Stimulated activated CD4-positive, alpha-beta T cell treated with anti-CD3 and anti-CD28 coated beads, Interleukin-1b, Interleukin-23, amount 100 ng/mL, for 24 hours (primary cell): ENCODE results near the gene IQCM.

Source experiments
- DNase-seq, 4 experiments: peaks; one replicate each; pipeline ENCODE4 v3.0.0-alpha.2; 2020; ENCODE audit warnings: low read depth in 4 of 4, low spot score in 1 of 4

IQCM gene

DNA sequence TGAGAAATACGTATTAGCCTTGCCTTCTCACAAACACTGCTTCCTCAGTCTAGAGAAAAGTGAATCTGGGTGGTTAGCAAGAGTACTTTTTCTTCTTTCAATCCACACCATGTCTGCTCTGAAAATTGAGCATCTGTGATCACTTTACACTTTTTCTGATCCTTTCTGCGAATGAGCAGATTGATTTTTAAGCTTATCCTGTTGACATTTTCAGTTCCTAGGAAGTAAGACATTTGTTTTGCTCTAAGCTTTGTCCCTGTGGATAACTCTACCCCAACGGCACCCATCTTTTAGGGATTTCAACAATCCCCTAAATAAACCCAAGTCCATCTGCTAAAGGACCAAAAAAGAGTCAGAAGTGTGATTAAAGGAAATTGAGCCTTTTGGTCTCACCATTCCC lies 487.5 kb downstream of the IQCM start:
- no peak for DNase-seq

DNA sequence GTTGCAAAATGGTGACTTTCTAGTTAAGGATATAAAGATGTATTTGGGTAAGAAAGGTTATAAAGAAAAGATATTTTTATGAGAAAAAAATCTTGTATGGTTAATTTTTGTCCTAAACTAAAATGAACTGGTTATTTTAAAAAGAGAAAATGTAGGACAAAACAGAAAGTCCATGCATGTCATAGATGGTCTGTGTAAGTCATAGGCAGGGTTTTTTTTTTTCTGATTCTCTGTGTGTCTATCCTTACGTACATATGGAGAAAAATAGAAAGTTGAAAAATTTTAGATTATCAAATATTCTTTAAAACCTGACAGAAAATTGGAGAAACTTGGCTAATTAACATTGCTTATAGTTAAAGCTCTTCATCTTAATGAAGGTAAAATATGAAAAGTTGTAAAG lies 493.4 kb downstream of the IQCM start:
- no peak for DNase-seq

DNA sequence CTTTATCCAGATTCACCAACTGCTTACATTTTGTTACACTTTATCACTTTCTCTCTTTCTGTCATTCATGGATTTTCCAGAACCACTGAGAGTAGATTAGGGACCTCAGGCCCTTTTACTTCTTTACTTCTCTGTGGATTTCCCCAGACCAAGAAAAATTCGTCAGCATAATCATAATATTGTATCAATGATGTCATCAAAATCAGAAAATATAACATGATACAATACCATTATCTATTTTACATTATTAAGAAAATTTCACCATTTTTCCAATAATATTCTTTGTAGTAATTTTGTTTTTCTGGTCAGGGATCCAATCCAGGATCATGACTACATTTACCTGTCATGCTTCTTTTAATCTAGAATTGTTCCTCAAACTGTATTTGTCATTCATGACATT lies 494.2 kb downstream of the IQCM start:
- DNase-seq = no peak

DNA sequence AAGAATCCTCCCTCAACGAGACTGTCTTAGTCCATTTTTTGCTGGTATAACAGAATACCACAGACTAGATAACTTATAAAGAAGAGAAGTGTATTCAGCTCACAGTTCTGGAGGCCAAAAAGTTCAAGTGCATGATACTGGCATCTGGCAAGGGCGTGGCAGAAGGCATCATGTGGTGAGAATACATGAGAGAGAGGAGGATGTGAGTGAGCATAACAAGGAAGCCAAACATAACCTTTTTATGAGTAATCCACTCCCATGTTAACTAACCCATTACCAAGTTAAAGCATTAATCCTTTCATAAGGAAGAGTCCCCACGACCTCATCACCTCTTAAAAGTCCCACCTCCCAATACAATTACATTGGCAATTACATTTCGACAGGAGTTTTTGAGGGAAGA lies 504.6 kb downstream of the IQCM start:
- no peak for DNase-seq

DNA sequence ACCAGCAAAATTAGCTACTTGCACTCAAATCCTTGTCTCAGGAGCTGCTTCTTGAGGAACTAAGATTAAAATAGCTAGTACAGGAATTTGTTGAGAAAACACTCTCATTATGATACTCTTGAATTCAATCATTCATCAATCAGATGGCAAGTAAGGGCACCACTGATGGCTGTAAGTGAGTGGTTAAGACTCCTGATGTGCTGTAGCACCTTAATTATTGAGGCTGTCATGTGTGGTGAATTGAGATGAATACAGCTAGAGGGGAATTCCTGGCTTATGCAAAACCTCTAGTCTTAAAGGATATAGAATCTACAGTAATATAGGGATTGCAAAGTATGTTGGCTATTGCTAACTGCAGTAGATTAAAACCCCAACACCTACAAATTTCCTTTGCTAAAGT lies 509.1 kb downstream of the IQCM start:
- DNase-seq = no peak
